Lung (tissue), 12 donors: Measurements from ENCODE around the gene SLC32A1. TPM values are rescaled to one million over a fixed set of nuclear protein-coding genes. Genes with fewer than 3 reads are reported as not detected.

Source experiments
- ATAC-seq: fragments of 200-7000 bp; cut with Tn5 transposase; one replicate; pipeline ENCODE4 v1.9.1; 2020; ENCODE audit warnings: moderate number of reproducible peaks; ENCODE audit not compliant: insufficient read depth, low FRiP score
- DNase-seq, 3 donors: peaks; one replicate each; pipeline ENCODE4 v3.0.0-alpha.2; 2013 to 2017
- H3K27ac ChIP-seq, 2 donors: one replicate each; pipeline ENCODE4 v1.5.1; 2013; ENCODE audit warnings: mild to moderate bottlenecking in 2 of 2, moderate library complexity in 2 of 2, control low read depth in 1 of 2, inconsistent platforms in 1 of 2, low read depth in 1 of 2, low read length in 1 of 2
- H3K27me3 ChIP-seq, 3 donors: one replicate each; pipeline ENCODE4 v1.5.1; 2013; ENCODE audit warnings: low read length in 2 of 3; ENCODE audit not compliant: control insufficient read depth in 3 of 3, insufficient read depth in 3 of 3
- H3K36me3 ChIP-seq, 4 donors: one replicate each; pipeline ENCODE4 v1.5.1; 2013; ENCODE audit warnings: low read length in 4 of 4, mild to moderate bottlenecking in 1 of 4, moderate library complexity in 1 of 4; ENCODE audit not compliant: control insufficient read depth in 4 of 4, insufficient read depth in 4 of 4
- H3K4me1 ChIP-seq, 5 donors: one replicate each; pipeline ENCODE4 v1.5.1; 2013; ENCODE audit warnings: low read length in 5 of 5, mild to moderate bottlenecking in 2 of 5, moderate library complexity in 1 of 5; ENCODE audit not compliant: control insufficient read depth in 5 of 5, insufficient read depth in 5 of 5
- H3K4me3 ChIP-seq: one replicate; pipeline ENCODE4 v1.5.1; 2013; ENCODE audit warnings: mild to moderate bottlenecking, control low read depth, moderate library complexity
- H3K9ac ChIP-seq, 2 donors: one replicate each; pipeline ENCODE4 v1.5.1; 2013; ENCODE audit warnings: low read length in 2 of 2, control low read depth in 1 of 2; ENCODE audit not compliant: insufficient read depth in 1 of 2
- H3K9me3 ChIP-seq, 4 donors: one replicate each; pipeline ENCODE4 v1.5.1; 2013; ENCODE audit warnings: low read length in 3 of 4, mild to moderate bottlenecking in 1 of 4, moderate library complexity in 1 of 4; ENCODE audit not compliant: control insufficient read depth in 4 of 4, insufficient read depth in 3 of 4
- WGBS, 2 donors: extraction: QIAGEN DNeasy Blood & Tissue Kit; methylation state at CpG; one replicate each; pipeline ENCODE4 v1.1.7; 2013; 5-methylcytosine and 5-hydroxymethylcytosine counted together
- polyA plus RNA-seq, 2 donors: library from polyadenylated mRNA; stranded (reverse); fragments of 200-250 nt; gene quantifications; one replicate each; pipeline ENCODE4 v1.2.1, GENCODE V29; 2013
- total RNA-seq, 2 donors: library from RNA; depleted of rRNA in 1 of 2; stranded (reverse); fragments of >200 nt in 1 of 2; gene quantifications; one replicate each; pipeline ENCODE4 v1.2.1, GENCODE V29; 2014 to 2021
- TF ChIP-seq, protein P1 (sequence below): IDR thresholded peaks from 2 replicates; pipeline ENCODE4 v1.5.1; 2012; ENCODE audit warnings: mild to moderate bottlenecking; ENCODE audit errors: control extremely low read depth, extremely low read depth
- donor health status: control.
- donor health status: control.
- donor health status: Bipolar disorder and iron deficiency.
- donor health status: healthy.
- donor health status: DM: yes; HTN: yes; CAD: no.

SLC32A1 gene
- total and polyA plus RNA-seq, 4 donors: not detected

DNA sequence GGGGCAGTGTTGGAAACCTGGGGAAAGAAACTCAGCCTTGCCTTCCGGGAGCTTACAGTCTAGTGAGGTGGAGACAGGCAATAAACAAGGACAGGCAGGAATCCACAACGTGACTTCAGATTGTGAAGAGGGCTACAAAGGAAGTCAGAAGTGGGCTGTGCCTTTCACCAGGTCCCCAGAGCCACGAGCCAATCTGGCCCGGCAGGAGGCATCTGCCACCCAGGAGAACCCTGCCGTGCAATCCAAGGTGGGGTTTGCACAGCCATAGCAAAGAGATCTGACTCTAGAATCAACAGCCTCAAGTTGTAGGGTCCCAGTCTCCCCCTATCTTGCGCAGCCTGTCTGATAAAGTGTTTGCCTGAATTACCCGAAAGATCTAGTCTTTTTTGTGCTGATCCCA lies 5.5 kb downstream of the SLC32A1 start:
- Histone ChIP-seq H3K36me3 (no peaks in the 10 kb centered on the region), H3K4me1 (peaks cover 0 to 18% (median 3%) of the 10 kb centered on the region in 5 donors), H3K27me3 (peaks cover 19 to 96% (median 79%) of the 10 kb centered on the region in 3 donors), H3K27ac (no peak overlapping the region), H3K9me3 (peaks cover 0 to 13% (median 0%) of the 10 kb centered on the region in 4 donors), H3K9ac (no peak overlapping the region), H3K4me3 (no peak overlapping the region)
- TF ChIP-seq, protein P1, sequence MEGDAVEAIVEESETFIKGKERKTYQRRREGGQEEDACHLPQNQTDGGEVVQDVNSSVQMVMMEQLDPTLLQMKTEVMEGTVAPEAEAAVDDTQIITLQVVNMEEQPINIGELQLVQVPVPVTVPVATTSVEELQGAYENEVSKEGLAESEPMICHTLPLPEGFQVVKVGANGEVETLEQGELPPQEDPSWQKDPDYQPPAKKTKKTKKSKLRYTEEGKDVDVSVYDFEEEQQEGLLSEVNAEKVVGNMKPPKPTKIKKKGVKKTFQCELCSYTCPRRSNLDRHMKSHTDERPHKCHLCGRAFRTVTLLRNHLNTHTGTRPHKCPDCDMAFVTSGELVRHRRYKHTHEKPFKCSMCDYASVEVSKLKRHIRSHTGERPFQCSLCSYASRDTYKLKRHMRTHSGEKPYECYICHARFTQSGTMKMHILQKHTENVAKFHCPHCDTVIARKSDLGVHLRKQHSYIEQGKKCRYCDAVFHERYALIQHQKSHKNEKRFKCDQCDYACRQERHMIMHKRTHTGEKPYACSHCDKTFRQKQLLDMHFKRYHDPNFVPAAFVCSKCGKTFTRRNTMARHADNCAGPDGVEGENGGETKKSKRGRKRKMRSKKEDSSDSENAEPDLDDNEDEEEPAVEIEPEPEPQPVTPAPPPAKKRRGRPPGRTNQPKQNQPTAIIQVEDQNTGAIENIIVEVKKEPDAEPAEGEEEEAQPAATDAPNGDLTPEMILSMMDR: no peak
- WGBS, 2 donors: 8% methylated on average over 7 of the region's 7 CpGs
- DNase-seq (no peak), ATAC-seq (no peak)

DNA sequence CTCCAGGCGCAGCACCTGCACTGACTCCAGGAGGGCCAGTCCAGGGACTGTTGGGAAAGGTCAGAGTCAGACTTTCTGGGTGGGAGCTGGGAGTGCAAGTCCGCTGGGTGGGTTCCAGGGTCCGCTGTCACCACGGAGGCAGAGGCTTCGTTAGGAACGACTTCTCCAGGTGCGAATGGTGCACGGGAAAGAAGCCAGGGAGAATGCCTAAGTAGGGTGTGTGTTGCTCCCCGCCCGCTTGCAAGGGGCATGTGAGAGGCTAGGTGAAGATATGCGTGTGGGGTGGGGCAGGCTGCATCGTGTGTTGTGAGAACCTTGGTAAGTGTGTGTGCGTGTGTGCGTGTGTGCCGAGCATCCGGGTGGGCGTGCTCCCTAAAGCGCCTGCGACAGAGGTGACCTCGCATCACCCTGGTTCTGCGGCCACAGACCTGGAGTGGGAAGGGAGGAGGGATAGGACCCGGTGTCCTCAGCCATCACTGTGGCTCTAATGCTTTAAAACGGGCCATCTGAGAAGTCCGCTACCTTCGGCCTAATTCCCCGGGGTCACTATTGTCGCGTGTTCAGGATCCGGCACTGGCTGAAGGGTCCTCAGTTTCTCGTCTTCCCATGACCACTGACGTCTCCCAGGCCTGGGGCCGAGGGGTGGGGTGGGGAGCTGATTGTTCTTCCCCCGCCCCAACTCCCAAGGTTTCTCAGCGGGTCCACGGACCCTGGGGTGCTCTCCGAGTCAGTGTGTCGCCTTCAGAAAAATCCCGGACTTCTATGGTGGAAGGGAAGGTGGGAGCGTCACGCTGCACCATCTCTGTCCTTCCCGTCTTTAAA lies 6.1 kb downstream of the SLC32A1 start:
- ATAC-seq: no peak
- Histone ChIP-seq H3K27me3 (peaks cover 14 to 90% (median 78%) of the 10 kb centered on the region in 3 donors), H3K36me3 (no peaks in the 10 kb centered on the region), H3K4me3 (no peak overlapping the region), H3K9ac (no peak overlapping the region), H3K4me1 (peaks cover 0 to 13% (median 3%) of the 10 kb centered on the region in 5 donors), H3K9me3 (peaks cover 0 to 13% (median 0%) of the 10 kb centered on the region in 4 donors), H3K27ac (no peak overlapping the region)
- no peak for DNase-seq
- TF ChIP-seq, protein P1: no peak
- WGBS, 2 donors: 6 to 7% methylated on average over 41 of the region's 41 CpGs

DNA sequence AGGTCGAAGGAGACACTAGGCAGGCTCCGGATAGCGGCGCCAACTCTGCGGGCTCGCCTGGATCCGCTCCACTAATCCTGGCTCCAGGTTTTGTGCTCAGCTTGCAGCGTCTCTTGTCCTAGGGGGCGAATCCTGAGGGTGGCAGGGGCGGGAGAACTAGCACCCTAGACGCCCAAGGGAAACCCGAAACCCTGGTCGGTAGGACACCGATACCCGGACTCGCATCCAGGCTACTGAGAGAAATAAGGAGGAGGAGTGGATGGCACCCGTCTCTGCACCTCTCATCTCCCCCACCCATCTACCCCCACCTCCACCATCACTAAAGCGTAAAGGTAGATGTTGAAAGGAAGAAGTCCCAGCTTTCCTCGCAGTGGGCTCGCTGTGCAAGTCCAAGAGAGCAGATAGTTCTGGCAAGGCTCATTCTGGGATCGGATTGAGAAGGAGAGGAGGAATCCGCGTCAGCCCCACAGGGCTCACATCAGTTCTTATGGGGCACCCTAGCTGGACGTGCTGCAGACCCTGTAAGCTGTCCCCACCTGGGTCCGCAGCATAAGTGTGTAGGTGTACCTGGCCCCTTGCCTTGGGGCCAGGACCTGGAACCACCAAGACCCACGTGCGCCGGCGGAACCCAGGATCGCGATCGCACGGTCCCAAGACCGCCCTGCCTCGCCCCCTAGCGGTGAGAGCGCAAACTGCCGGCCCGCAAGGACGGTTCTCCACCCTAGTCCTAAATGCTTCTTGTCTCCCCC lies 6.9 kb downstream of the SLC32A1 start:
- DNase-seq: peak; percentile 53 to 65 (median 60)
- Histone ChIP-seq H3K9me3 (peaks cover 0 to 13% (median 0%) of the 10 kb centered on the region in 4 donors), H3K4me1 (peaks cover 0 to 13% (median 3%) of the 10 kb centered on the region in 5 donors), H3K27me3 (peaks cover 8 to 89% (median 76%) of the 10 kb centered on the region in 3 donors), H3K4me3 (no peak overlapping the region), H3K36me3 (no peaks in the 10 kb centered on the region), H3K9ac (no peak overlapping the region), H3K27ac (no peak overlapping the region)
- ATAC-seq: peak; percentile 69
- TF ChIP-seq, protein P1: peak; percentile 69
- WGBS, 2 donors: 1% methylated on average over 40 of the region's 40 CpGs
